ENCODE measurements around the gene DMBT1. TPM values are rescaled to one million over a fixed set of nuclear protein-coding genes. Genes with fewer than 3 reads are reported as not detected.

The DMBT1 gene
- total RNA-seq, 1 donor from 2014 or later, result 0.16 TPM

DNA sequence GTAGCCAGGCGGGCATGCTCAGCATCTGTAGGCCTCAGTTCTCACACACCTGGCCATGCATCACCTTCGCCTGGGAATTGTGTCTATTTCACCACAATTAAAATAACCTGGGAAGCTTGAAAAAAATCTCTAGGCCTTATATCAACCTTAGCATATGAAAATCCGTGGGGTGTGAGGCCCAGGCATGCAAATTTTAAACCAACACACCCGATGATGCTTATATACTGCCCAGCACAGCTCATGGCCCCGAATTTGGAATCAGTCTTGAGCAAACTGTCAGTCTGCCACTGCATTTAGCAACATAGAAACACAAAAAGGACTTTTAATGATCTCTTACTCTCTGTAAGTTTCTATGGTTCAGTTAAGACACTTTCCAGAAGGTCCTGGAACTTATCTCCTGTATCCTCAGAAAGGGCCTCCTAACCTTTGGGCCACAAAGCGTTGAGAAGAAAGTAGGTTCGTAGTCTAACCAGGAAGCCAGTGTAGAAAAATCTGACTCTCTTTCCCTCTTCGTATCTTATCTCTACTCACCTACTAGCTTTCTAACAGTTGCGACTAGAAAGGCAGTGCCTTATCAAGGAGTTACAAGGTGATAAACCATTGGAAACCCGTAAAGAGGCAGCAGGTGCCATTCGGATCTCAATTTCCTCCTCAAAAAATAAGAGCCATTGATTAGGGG is 12.0 kb upstream of the DMBT1 start:
- no peak for DNase-seq

DNA sequence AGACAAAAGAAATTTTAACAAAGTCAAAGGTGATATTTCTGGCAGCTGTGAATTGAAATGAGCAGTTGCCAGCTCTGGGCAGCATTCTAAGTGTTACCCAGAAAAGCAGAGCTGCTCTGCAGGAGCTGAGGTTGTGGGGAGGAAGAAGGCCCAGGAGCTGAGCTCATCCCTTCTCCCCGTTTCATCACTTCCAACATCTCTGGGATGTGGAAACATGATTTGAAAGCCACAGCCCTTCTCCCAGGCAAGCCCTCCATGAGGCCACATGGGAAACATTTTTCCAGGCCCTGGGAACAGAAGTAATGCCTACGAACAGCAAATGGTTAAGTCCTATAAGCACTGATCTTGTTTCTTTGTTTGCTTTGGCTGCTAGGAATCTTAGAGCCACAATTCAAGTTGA is 10.9 kb upstream of the DMBT1 start:
- DNase-seq, result no peak

DNA sequence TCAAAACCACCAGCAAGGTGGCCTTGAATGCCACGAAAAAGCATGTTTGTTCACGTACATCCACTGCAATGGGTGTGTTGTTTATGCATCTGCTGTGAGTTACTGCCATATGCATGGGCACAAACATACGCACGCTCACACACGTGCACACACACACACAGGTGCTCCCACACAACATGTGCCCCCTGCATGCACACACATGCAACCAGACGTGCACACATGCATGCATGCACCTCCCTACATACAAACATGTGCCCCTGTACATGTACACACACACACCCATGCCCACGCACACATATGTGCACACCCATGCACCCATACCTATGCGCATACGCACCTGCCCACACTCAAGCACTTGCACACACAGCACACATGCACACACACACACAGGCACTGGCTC is 10.1 kb upstream of the DMBT1 start:
- DNase-seq, result no peak

DNA sequence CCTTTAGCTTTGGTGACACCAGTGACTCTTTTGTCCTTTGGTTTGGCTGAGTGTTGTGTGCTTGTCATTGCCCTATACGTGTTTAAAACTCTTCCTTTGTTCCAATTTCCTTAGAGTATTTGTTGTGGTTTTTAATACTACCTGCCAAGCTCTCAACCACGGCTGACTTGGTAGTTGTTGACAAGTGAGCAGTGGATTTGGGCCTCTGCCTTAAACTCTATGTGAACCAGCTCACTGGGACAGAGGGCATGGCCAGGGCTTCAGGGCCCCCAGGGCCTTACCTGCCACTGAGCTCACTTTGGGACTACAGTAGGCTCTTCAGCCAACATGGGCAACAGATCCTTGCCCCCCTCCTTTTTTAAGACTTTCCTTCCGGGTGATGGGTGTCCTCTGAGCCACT is 9.6 kb upstream of the DMBT1 start:
- DNase-seq, result no peak

DNA sequence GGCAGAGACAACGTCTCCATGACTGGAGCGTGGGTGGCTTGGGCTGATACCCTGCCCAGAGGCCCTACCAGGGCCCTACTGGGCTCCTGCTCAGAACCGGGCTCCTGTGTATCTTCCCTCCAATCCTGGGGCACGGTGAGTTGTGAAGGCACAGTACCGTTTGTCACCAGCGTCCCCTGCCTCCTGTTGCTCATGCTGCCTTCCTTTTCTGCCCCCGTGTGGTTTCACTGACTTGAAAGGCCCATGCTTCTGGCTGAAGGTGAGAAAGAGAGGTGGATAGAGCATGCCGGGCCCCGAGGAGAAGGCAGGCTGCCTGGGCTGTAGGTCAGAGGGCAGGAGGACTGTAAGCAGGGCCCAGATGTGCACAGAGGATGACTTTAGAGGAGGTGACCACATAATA is 9.1 kb upstream of the DMBT1 start:
- no peak for DNase-seq

DNA sequence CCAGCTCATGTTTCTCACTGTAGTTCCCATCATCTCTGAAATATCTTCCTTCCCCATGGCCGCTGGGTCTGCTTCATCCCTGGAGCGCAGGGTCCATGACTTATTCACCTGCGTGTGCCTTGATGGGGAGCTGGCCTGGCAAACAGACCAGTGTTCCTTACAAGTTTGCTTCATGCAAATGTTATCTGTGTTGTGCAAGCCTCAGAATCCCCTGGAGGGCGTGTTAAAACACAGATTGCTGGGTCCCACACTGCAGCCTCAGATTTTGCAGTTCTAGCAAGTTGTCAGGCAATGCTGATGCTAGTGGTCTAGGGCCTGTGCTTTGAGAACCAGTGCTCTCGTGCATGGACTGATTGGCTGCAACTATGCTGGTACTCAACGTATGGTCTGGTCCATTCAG is 7.2 kb upstream of the DMBT1 start:
- no peak for DNase-seq

DNA sequence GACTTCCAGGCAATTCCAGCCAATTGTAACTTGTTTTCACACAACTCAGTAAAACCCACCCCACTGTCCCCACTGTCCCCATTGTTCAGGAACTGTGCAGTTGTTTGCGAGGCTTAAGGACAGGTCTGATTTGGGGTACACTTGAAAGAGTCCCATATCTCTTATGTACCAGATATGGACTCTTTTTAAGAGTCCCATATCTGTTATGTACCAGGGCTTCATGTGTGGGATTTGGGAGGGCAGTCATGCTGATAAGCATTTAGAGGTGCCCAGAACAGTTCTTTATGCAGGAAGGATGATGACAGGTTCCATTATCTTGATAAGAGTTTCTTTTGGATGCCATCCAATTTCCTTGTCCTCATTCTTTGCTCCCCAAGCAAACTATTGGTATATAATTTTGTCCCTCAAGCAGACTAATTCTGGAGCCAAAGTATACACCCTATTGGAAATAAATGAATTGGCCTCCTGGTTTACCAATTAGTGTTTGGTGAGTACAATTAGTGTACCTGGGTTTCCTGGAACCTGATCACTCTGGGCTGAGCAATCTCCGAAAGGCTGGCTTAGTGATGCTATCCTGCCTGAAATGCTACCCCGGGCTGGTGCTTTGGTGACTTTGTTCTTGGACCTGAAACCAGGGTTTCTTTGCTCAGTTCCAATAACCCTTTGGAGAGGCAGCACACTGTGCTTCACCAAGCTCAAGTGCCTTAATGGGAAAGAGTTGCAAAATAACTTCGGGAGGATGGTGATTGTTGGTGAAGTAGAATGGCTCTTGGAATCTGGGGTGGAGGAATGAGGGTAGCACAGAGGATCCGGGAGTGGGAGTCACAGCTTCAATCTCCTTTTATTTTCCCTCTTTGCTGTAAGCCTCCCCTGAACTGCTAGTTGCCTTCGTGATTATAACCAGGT is 6.2 kb upstream of the DMBT1 start:
- DNase-seq, result no peak

DNA sequence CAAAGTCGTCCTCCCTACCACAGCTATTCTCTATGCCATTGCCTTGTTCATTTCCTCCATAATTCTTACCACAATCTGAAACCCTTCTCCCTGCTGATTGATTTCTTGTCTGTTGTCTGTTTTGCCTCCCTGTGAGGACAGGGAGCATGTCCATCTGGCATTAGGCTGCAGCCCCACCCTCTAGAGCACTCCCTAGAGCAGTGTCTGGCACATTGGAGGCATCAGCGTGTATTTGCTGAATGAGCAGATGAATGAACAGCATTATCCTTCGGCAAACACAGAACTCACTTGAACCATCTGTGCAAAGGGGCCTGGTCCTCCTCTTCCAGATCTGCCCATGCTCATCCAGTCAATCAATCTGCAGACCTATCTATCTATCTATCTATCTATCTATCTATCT is 5.1 kb upstream of the DMBT1 start:
- DNase-seq, result no peak

DNA sequence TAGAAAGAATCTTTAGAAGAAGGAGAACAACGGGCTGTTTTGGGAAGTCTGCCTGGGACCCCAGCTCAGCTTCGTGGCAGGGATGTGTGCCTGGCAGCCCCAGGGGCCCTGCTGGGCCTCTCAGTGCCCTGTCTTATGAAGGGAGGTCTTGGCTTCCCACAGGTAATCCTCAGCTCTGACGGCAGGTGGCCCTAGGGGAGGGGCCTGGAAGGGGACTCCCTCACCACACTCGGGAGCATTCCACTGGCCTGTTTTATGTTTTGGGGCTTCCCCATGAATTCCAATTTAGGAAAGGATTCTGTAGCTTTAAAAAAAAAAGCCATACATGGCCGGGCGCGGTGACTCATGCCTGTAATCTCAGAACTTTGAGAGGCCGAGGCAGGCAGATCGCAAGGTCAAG is 3.0 kb upstream of the DMBT1 start:
- DNase-seq, result no peak

DNA sequence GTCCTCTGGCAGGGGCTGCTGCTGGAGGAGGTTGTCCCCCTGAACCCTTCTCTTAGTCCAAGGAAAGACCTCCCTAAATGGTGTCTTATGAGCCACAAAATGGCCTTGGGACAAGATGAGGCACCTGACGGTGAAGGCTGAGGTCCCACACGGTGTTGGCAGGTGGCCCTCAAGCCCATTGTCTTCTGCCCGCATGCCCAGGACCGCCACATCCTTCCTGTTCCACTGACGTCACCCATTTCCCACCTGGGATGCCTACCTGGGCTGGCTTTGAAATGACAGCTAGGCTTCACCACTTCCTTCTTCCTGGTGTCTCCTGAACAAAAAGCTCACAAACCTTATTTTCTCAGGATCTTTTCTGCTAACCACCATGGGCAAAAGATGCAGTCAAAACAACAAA is 2.1 kb upstream of the DMBT1 start:
- no peak for DNase-seq

DNA sequence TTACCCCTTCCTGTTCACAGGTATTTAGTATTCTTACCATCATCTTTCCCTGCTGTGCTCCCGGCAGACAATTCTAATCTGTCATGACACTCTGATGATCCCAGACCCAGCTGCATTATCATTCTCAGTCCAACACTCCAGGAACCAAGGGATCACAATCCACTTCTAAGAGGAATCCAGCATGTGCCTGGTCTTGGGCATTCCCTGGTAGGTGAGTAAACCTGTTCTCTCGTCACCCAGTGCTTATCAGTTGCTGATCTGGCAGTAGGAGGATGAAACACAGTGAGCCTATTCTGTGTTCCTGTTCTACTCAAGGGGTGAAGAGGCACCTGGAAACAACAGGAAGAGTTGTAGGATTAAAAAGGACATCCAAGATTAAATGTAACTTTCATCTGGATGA is 1.3 kb upstream of the DMBT1 start:
- no peak for DNase-seq

DNA sequence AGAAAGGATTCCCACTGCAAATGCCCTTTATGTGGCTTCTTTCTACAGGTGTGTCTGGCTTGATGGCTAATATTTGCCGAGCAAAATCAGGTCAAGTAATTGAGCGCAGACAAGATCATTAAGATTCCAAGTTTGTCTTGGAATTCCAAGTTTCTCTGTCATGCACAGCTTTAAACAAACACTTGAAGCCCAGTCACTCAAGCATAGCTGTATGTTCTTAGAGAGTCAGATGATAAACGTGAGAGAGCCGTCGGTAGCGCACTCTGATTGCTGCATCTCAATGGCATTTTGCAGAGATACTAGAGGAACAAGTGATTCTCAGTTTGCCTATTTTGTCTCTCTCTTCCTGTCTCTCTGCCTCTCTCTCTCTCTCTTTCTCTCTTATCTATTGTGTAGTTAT is 658 bp downstream of the DMBT1 start:
- no peak for DNase-seq

DNA sequence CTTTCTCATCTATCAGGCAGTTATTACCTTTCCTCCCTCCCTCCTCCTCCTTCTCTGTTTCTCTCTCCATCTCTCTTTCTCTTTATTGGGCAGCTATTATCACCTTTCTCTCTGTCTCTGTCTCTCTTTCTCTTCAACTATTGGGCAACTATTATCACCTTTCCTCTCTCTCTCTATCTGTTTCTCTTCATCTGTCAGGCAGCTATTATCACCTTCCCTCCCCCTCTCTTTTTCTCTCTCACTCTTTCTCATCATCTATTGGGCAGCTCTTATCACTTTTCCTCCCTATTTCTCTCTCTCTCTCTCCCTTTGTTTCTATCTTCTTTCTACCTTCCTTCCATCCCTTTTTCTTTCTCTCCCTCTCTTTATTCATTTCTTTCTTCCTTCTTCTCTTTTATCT is 1.2 kb downstream of the DMBT1 start:
- DNase-seq, result no peak

DNA sequence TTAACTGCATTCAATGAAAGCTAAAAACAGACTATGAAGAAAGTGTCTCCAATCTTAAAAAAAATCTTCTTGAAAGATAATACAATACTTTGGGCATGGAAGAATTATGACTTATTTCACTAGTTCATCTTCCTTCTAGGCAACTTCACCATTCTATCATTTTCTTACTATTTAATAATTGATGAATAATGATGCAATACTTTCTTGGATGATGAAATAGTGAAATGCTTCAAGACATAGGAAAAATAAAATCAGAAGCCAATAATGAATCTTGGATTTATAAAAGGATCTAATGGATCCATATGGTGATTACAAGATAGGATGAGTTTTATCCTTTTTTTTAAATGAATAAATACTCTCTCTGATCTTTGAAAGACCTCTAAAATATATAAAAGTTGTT is 4.4 kb downstream of the DMBT1 start:
- no peak for DNase-seq

DNA sequence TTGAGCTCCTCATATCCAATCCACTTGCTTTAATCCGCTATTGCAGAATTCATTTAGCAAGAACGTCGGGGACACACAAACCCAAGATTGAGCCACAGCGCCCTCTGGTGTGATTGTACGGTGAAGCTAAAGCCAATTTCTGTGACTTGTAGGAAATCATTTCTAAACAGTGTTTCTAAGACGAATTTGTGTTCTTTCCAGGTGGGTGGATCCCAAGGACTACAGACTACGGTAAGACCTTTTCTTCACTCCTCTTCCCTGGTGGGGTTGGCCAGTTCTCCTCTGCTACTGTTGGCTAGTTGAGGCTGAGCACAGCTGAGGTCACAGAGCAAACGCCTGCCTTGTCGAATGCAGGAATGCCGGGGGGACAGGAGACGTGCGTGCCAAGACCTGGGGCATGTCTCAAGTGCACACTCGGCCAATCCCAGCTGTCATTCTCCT is 5.2 kb downstream of the DMBT1 start:
- peak; percentile 62 for DNase-seq

DNA sequence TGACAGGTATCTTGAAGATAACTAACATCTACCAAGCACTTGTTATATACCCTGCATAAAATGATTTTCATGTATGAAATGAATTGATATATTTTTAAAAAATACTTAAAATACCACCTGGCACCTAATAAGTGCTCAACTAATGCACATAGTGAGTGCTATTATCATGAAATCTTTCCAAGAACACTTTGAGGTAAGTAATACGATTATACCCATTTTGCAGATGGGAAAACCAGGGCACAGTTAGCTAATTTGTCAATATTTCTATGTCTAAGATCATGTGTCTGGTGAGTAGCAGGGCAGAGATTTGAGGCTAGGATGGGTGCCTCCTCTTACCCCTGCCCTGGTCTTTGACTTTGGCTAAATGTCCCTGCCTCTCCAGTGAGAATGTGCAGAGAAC is 6.1 kb downstream of the DMBT1 start:
- DNase-seq, result no peak

DNA sequence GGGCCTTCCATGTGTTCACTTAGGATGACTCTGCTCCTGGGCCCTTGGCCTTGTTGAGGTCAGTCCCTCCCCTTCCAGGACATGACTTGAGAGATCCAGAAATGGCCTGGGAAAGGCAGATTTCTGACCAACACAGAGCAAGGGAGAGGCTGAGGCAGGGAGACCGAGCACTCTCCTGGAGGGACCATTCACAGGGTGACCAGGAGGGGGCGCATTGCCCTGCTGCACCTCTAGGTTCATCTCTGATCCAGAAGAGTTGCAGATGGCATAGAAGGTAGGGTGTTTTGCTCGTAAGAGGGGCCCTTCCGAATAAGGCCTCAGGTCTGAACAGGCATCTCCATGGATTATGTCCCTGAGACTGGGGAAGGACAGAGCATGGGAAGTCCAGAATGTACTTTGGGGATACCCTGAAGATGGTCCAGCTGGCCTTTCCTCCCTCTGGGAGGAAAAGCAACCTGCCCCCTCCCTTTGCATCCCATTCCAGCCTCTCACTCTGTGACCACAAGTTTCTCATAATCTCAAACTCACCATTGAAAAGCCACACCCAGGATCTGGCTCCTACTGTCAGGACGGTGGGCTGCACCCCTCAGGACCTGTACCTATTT is 6.6 kb downstream of the DMBT1 start:
- no peak for DNase-seq

DNA sequence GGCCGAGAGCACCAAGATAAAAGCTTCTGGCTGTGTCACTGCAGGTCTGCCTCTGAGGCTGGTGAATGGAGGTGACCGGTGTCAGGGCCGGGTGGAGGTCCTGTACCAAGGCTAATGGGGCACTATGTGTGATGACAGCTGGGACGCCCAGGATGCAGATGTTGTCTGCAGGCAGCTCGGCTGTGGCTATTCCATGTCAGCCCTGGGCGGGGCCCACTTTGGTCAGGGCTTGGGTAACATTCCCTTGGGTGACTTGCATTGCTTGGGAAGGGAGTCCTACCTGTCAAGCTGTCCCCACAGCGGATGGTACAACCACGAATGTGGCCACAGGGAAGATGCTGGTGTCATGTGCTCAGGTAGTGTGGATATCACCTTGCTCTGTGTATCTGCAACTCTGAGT is 8.0 kb downstream of the DMBT1 start:
- no peak for DNase-seq

DNA sequence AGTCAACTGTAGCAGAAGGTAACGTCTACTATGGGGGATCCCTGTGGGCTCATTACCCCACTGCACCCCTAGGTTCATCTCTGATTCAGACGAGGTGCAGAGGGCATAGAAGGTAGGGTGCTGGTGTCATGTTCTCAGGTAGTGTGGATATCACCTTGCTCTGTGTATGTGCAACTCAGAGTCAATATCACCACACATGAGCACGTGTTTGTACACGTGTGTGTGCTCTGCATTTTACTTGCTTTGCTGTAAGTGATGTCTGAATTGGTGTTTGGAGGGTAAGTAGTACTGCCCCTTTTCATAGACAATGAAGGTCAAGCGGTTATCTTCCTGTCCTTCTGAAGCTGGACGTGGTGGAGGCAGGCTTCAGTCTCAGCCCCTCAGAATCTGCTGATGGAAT is 10.4 kb downstream of the DMBT1 start:
- no peak for DNase-seq

DNA sequence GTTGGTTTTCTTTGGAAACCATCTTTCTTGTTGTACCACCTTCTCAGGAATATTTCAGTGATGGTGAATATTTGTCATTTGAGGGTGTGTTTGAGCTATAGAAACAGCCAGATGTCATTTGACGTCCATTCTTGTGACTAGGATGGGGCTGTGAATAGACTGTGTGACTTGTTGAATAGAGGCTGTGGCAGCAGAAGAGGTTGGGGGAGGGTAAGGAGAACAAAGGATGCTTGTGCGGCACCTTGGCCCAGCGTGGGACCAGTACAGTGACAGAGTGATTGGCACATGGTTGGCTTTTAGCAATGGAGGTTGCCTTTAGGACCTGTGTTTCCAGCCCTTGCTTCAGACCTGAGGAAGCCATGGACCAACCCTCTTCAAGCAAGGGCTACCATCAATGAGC is 11.3 kb downstream of the DMBT1 start:
- DNase-seq, result no peak

DNA sequence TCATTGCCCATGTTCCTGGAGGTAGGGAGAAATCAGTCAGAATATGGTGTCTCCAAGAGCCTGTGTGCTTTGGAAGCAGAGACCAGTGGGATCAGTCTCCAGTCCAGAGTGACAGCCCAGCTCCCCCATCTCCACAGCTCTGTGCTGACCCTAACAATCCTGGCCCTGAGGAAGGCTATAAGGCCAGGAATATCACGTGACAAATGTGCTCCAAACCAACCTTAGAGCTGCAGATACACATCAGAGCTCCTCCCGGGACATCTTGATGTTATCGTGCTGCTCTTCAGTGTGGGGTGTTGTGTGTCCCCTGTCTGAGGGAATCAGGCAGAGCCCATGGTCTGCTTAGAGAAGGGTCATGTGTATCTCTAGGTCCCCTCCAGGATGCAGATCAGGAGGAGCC is 15.2 kb downstream of the DMBT1 start:
- no peak for DNase-seq

DNA sequence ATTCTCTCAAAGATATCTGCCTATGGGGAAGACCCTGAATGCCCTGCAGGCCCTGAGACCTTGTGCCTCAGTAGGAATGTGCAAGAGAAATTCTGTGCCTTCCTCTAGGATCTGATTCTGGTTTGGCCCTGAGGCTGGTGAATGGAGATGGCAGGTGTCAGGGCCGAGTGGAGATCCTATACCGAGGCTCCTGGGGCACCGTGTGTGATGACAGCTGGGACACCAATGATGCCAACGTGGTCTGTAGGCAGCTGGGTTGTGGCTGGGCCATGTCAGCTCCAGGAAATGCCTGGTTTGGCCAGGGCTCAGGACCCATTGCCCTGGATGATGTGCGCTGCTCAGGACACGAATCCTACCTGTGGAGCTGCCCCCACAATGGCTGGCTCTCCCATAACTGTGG is 15.7 kb downstream of the DMBT1 start:
- no peak for DNase-seq

DNA sequence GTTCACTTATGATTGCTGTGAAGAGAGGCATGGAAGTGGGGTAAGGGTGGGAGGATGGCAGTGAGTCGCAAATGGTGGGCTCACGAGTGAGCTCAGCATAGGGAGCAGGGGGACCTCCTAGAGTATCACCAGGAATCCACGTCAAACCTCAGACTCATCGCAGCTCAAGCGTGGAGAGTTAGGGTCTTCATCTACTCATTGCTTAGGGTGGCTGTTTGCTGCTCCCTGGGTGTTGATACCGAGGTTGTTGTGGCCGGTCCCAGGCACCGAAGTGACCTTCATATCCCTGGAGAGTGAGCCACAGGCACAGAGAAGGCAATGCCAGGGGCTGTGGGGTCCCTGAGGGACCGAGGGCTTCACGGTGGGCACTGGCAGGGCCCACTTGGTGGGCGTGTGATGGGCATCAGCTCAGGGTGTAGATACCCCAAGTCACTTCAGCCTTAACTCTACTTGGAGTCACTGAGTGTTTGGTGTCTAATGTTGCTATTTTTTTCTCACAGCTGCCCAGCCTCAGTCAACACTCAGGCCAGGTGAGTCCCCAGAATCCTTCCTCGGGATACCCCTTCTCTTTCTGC is 16.8 kb downstream of the DMBT1 start:
- no peak for DNase-seq

Data from occipital lobe (tissue), 2 donors.